Inflammatory macrophage treated with lipopolysaccharide for 1 hour (primary cell): ENCODE data around the gene EIF5A.

Experiments used
- DNase-seq, 2 donors: peaks; one replicate each; pipeline ENCODE4 v3.0.0-alpha.2; 2020 to 2022

Gene EIF5A

GRCh38 chr17:7306911-7307685, at the start of gene EIF5A:
Gene EIF5A (plus strand): TSS chr17:7307628. CDS start chr17:7309636, 2,008 bp downstream.
- peak; percentile 100 for DNase-seq

DNA sequence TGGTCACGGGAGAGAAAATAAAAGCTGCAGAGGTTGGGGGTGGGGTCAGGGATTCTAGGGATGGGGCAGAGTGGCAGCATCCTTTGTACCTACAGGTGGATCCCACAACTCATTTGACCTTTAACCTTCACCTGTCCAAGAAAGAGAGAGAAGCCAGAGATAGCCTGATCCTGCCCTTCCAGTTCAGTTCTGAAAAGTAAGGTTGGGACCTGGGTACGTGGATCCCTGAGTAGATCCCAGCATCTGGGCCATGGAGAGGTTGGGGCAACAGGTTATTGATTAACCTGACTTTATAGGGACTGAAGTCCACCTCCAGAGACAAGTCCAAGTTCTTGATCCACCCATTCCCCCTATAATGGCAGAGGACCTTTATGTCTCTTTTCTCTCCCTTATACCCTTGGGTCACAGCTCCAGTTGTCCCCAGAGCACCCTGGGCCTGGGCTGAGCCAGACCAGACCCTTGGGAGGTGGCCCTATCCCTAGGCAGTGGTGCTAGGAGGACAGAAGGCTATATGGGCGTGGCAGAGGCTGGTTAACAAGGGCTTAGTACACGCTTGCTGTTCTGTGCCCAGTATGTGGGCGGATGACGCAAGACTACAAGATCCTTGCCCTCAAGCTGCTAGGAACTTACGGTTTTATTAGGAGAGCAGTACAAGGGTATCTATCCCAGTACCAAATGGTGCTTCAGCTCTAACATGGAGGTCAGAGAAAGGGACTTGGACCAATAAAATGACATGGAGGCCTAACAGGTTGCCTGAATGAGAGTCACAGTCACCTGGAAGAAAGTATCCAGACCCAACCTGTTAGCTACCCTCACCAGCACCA, 48.5 kb upstream of the EIF5A start:
- DNase-seq = peak; percentile 86 to 91

DNA sequence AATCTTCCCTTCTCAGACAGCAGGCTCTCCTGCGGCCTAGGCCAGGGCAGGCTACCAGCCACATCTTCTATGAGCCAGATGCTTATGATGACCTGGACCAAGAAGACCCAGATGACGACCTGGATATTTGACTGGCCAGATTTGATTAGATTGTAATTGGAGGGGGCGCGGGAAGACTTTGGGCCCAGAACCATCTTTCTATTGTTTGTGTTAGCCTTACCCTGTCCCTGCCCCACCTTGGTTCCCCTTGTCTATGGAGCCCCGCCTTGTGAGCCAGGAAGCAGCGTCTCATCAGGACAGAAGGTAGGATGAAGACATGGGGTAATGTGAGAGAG, 47.9 kb upstream of the EIF5A start:
- DNase-seq = no peak

GRCh38 chr17:7260151-7260550, 47.3 kb upstream of the EIF5A start:
- DNase-seq = no peak

DNA sequence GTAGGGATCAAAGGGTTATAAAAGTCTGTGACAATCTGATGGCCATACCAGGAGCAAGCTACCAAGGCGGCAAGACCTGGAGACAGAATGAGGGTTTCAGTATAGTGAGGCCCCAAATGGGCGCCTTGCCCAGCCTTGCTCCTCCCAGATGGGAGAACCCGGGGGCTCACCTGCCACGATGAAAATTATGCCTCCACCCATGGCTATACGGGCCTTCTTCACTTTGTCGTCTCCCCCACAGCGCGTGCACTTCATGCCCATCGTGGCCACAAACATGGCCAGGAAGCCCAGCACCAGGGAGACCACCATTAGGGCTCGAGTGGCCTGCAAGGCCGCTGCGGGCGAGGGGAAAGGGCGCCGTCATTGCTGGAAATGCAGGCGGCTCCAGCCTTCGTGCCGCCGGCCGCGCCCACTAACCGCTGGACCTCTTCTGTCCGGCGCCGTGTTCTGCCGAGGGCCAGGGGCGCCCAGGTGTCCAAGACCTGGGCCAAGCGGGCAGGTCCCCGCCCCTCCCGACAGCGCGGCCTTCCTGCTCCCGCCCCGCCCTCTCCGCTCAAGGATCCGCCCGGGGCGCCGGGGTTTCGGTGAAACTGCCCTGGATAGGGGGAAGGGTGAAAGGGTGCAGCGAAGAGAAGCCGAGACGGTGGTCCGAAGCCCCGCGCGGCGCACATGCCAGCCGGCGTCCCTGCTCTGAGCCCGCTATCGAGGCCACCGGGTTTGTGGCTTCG, 46.6 kb upstream of the EIF5A start:
- no peak for DNase-seq

- DNase-seq = no peak
Measured at GRCh38 chr17:7261379-7262191, 45.8 kb upstream of the EIF5A start.

- no peak for DNase-seq
Measured at GRCh38 chr17:7262192-7262934, 45.1 kb upstream of the EIF5A start, which contains the start of gene CLDN7. Gene CLDN7 (minus strand): TSS chr17:7262478. CDS start chr17:7262043, 435 bp downstream.

DNA sequence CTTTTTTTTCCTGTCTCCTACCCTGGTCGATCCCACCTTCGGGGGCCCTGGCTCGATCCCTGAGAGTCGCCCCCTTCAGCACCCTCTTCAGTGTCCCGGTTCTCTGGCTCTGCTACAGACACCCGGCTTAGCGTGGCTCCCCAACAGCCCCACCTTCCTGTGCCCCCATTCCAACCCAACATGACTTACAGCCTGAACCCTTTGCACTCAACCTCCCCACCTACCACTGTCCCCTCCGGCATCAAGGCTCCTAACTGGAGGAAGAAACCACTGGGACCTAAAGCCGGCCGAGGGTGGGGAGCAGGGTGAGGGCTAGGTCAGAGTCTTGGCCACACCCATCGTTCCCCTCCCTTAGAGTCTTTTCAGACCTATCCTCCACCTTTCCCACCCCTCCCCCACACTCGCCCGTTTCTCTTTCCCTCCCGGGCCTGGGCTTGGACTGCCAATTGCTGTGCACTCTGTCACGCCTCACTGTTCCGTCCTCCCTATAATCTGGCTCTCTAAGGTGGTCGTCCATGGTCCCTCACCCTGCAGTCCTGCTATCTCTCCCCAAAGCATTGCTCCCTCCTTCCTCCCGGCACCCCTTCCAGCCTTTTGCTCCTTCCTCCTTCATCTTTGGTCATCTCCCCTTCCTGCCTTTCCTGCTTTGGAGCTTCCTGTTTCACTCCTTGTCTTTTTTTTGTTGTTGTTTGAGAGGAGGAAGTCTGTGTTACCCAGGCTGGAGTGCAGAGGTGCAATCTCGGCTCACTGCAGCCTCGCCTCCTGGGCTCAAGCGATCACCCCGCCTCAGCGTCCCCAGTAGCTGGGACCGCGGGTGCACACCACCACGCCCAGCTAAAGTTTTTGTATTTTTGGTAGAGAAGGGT, 44.3 kb upstream of the EIF5A start:
- DNase-seq = peak in 1 of 2 donors; percentile 34

GRCh38 chr17:7263801-7264078, 43.7 kb upstream of the EIF5A start:
- no peak for DNase-seq

DNA sequence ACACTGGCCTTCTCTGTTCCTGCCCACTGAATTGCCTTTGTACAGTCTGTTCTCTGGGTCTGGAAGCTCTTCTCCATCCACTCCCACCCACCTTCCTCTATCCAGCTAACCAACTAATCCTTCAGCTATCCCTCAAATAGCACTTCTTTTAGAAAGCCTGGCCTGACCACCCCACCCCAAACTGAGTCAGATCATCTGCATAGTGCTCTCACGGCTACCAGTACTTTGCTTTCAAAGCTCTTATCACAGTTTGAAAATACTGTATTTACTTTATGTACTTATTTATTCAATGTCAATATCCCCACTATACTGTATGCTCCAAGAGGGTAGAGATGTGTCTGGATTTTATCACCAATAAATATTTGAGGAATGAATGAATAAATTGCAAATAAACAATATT, 40.6 kb upstream of the EIF5A start:
- no peak for DNase-seq

GRCh38 chr17:7279448-7279847, 28.0 kb upstream of the EIF5A start:
- DNase-seq = no peak

- DNase-seq = peak; percentile 70 to 96
Measured at GRCh38 chr17:7280519-7281073, 26.8 kb upstream of the EIF5A start.

- DNase-seq = peak; percentile 96 to 98
Measured at GRCh38 chr17:7281074-7281952, 26.1 kb upstream of the EIF5A start, which contains the start of gene SLC2A4. Gene SLC2A4 (plus strand): TSS chr17:7281718. CDS start chr17:7281935, 217 bp downstream.

DNA sequence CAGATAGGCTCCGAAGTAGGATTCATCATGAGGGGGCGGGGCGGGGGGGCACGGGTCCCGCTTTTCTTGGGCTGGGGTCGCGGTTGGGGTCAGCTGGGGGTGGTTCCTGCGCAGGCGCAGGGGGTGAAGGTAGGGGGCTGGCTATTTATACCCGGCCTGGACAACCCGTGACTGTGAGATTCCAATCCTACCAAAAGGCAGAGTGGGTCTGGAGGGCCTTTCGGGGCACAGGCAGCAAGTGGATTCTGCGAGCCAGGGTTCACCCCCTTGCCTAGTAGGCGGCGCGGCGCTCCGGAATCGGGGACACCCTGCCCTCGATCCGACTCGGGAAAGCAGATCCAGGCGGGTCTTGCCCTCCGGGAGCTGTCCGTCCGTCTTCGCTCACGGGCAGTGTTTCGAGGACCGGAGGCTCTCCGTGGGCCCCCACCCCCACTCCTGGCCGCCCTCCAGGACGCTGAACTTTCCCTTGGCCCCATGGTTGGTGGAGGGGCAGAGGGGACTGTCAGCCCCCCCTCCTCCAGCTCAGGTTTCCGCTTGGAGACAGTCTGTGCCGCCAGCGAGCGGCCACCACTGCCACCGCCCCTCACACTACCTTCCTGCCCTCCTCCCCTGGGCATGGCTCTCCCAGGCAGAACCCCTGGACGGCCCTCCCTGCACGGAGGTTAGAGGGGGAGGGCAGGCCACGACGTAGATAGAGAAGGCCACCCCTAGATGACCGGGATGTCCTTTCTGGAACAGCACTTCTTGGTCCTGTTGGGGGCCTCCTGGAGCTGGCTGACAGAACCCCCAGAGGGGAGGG, 25.3 kb upstream of the EIF5A start:
- DNase-seq = no peak

GRCh38 chr17:7282752-7283321, 24.6 kb upstream of the EIF5A start:
- peak in 1 of 2 donors; percentile 27 for DNase-seq

DNA sequence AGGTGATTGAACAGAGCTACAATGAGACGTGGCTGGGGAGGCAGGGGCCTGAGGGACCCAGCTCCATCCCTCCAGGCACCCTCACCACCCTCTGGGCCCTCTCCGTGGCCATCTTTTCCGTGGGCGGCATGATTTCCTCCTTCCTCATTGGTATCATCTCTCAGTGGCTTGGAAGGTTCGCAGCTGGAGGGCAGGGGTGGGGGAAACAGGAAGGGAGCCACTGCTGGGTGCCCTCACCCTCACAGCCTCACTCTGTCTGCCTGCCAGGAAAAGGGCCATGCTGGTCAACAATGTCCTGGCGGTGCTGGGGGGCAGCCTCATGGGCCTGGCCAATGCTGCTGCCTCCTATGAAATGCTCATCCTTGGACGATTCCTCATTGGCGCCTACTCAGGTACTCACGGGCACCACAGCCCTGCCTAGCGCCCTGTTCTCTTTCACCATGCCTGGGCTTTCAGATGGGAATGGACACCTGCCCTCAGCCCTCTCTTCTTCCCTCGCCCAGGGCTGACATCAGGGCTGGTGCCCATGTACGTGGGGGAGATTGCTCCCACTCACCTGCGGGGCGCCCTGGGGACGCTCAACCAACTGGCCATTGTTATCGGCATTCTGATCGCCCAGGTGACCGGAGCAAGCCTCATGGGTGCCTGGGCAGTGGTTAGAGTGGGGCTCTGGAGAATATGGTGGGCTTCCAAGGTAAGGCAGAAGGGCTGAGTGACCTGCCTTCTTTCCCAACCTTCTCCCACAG, 23.8 kb upstream of the EIF5A start:
- DNase-seq = peak; percentile 29 to 38

- DNase-seq = no peak
Measured at GRCh38 chr17:7284911-7285310, 22.5 kb upstream of the EIF5A start.
